Stimulated activated CD8-positive, alpha-beta memory T cell treated with anti-CD3 and anti-CD28 coated beads, Interleukin-12 subunit alpha, Interleukin-12 subunit beta, amount 100 ng/mL, for 1 hour (primary cell): ENCODE results near the gene ZC3H6.
"Not testable (repeated sequence)": the region's sequence is repeated elsewhere in the genome, so short reads cannot be mapped to it uniquely, and the experiment has no call there.

Experiments
- DNase-seq: peaks from one replicate; pipeline ENCODE4 v3.0.0-alpha.2; 2020; ENCODE audit warnings: low read depth

Gene ZC3H6

DNA sequence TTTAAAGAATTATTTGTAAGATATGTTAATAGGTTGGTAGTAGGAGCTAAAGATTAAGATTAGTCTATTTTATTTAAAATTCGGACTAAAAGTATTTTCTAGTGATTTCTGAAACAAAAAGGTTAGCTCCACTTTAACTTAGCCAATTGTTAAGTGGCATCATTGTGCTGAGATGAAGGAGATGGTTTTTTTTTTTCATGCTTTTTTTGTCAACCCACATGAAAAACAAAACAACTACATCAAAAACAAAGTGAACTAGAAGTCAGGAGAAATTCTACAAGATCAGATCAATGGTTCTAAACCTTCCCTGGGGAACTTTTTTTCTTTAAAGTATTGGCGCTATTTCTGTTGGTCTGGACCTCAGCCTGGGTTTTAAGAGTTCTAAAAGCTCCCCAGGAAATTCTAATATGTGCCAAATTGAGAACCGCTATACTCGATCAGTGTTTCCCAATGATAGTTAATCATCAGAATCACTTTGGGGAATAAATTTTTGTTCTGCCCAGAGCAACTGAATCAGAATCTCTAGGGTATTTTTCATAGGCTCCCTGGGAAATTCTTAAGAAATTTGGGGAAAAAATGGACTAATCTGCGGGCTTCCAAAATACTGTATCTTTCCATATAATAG, 2.3 kb downstream of the ZC3H6 start:
- no peak for DNase-seq

DNA sequence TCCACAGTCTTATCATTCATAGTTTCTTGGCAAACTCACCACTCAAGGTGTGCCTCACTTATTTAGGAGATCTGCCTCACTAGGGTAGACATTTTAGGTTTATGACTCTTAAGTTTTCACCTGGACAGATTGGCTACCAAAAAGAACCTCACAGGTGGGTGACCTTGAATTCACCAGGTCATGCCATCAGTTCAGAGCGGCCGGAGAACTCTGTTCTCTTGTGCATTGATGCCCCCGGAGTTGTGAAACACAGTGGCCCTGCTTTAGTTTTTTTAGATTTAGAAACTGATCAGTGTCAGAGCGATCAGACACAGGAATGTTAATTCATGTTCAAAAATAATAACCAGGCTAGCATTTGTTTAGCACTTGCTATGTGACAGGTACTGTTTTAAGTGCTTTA, 6.7 kb downstream of the ZC3H6 start:
- not testable (repeated sequence) for DNase-seq

DNA sequence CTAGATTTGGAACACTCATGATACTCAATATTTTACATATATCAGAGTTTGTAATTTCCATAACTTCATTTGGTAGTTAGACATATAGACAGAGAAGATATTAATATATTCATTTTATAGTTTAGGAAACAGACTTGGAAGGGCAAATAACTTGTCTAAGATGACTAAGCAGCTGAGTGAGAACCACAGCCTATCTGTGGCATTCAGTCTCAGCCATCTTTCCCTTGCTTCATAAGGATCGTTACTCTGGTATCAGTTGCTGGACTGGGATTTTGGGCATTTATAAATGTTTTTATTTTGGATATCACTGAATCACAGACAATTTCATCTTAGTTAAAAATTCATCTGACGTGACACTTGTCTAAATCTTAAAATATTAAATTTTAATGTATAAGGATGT, 8.1 kb downstream of the ZC3H6 start:
- DNase-seq, result not testable (repeated sequence)

DNA sequence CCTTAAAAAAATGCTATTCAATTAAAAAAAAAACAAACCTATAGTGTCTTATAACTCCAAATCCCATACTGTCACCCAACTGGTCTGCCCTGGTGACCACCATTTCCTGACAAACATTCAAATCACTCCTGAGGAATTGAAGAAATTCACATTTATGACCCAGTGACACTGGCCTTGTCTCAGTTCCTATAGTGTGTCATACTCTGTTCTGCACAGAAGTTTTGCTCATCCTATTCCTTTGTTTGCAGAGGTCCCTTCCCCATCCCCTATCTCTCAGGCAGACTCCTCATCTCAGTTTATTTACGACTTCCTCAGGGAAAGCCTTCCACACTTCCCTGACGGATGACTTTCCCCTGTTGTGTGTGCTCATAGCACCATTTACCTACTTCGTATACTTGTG, 14.7 kb downstream of the ZC3H6 start:
- no peak for DNase-seq

GRCh38 chr2:112290648-112291047, 15.3 kb downstream of the ZC3H6 start:
- no peak for DNase-seq

GRCh38 chr2:112293636-112294401, 18.4 kb downstream of the ZC3H6 start:
- no peak for DNase-seq

- DNase-seq, result no peak
Measured at GRCh38 chr2:112295407-112296078, 20.1 kb downstream of the ZC3H6 start.

DNA sequence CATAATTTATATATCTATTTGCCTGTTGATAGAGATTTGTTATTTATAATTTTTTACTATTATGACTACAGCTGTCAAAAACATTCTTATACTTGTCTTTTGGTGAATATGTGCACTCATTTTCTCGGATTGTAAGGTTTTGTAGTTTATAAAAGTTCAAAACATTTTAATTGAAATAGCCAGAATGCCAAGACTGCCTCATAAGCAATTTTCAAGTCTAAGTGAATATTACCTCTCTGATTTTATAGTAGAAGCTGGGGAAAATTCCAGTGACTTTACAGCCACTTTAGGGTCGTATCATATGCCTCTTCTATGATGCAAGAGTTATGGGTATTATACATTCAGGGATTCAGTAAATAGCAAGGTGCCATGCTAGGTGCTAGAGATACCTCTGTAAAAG, 21.0 kb downstream of the ZC3H6 start:
- DNase-seq, result no peak

GRCh38 chr2:112301171-112301584, 25.8 kb downstream of the ZC3H6 start:
- no peak for DNase-seq

DNA sequence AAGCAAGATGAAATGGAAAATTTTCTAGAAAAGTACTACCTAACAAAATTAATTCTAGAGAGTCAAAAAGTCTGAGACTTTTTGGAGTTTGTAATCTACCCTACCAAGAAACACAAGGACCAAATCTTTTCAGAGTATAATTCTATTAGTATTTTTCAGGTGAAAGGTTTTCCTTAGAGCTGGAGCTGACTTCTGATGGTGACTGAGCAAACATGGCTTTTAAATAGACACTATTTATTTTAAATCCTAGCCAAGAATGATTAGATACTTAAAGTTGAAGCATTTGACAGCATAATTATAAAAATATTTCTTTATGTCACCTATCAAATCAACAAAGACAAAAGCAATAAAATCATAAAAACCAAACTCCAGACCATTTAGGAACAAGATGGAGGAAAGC, 26.6 kb downstream of the ZC3H6 start:
- DNase-seq, result no peak

GRCh38 chr2:112304298-112304941, 29.0 kb downstream of the ZC3H6 start:
- DNase-seq, result no peak

GRCh38 chr2:112305132-112305531, 29.7 kb downstream of the ZC3H6 start:
- DNase-seq, result no peak

GRCh38 chr2:112310906-112311305, 35.5 kb downstream of the ZC3H6 start:
- no peak for DNase-seq

DNA sequence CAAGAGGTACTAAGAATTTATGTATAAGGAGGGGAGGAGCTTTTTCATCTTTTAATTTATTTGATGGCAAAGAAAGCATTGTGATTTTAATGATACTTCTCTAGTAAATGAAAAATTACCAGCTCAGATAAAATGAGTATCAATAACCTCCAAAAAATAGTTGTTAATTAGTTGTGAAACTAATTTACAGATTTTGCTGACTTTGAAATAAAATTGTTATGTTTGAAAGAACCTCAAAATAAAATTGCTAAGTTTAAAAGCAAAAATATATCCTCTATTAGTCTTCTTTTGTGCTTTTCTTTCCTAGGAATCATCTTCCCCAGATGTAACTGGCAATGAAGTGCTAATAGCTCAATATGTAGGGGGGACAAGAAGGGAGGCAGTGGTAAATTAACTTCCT, 36.5 kb downstream of the ZC3H6 start:
- no peak for DNase-seq

DNA sequence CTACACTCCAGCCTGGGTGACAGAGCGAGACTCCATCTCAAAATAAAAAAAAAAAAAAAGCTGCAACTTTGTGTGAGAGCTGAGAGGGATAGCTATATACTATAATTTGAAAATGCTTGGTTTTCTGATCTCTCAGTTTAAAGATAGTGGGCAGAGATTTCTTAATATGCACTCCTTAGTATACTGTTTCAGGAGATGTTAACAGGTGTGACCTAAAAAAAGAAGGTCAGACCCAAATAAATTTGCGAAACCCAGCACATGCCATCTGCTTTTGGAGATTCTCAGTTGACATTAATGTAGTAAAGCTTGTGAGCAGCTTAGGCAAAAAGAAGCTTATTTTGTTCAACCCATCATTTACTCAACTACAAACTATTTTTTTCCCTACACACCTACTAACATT, 37.4 kb downstream of the ZC3H6 start:
- no peak for DNase-seq

GRCh38 chr2:112314856-112315255, 39.5 kb downstream of the ZC3H6 start:
- DNase-seq, result no peak

DNA sequence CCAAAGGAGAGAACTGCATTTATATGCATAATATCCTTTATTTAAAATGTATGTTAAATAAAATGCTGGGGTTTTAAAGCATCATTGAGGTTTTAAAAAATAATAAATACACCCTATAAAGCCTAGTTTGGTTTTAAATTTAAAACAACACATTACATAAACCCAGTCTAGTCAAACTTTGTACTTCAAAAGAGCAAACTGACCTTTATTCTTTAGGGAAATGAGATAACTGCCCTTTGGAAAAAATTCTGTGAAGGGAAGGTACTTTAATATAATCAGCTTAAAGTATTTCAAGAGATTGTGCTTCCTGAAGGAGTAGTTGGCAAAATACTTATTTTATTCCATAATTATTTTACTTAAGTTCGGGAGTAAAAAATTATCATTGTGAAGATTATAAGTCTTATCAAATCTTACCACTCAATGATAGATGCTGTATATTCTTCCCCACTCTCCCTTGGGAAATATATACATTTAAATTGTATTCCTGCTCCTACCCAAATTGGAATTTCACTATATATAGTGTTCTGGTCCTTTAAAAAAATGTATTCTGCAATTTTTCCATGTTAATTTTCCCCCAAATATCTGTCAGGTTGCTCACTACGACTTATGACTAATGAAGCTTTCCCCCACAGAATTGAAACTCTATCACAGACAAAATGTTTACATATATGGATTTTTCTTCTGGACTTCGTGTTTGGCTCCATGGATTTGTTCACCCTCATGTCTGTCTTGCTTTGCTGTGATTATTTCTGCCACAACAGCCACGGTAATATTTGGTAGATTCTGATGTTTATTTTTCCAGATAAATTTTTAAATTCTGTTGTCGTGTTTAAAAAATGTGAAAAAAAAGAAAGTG, 42.1 kb downstream of the ZC3H6 start:
- DNase-seq, result no peak

- no peak for DNase-seq
Measured at GRCh38 chr2:112318515-112318914, 43.1 kb downstream of the ZC3H6 start.

GRCh38 chr2:112321375-112322320, 46.3 kb downstream of the ZC3H6 start:
- no peak for DNase-seq

DNA sequence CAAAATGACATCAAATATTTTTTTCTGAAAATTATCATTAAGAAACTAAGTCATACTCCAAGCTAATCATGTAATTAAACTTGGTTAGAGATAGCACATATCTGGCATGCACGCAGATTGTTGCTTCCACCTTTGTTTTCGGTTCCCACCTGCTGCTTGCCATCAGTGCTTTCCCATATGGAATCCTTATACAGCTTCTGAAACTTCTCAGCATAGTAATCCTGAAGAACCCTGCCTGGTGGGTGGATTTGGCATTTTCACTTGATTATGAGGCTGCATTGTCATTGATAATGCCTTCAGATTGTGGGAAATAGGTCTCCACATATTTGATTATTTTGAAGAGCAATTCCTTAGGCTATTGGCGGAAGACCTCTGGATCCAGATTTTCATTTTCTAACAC, 47.5 kb downstream of the ZC3H6 start:
- DNase-seq, result no peak
